ENCODE data around the gene RAD17. TPM values are rescaled to one million over a fixed set of nuclear protein-coding genes. Genes with fewer than 3 reads are reported as not detected.

The RAD17 gene
- total and polyA plus RNA-seq, 2 experiments from 2014 or later: 29.0 to 38.8 TPM

DNA sequence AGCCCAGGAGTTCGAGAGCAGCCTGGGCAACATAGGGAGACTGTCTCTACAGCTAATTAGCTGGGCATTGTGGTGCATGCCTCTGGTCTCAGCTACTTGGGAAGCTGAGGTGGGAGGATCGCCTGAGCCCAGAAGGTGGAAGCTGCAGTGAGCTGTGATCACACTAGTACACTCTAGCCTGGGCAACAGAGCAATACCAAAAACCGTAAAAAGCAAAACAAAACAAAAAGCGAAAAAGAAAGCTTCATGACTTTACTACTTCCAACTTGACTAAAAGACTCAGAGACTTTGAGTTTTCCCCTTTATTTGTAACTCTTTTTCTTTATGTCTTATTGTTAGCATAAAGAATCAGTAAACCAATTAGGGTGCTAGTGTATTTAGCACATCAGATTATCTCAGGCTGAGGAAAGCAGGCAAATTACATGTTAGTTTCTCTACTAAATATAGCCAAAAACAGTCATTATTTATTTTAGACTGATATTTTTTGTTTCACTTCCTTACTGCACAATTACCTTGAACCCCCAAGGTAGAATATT lies 5.4 kb downstream of the RAD17 start (continued):
- TF ChIP-seq, protein P1, sequence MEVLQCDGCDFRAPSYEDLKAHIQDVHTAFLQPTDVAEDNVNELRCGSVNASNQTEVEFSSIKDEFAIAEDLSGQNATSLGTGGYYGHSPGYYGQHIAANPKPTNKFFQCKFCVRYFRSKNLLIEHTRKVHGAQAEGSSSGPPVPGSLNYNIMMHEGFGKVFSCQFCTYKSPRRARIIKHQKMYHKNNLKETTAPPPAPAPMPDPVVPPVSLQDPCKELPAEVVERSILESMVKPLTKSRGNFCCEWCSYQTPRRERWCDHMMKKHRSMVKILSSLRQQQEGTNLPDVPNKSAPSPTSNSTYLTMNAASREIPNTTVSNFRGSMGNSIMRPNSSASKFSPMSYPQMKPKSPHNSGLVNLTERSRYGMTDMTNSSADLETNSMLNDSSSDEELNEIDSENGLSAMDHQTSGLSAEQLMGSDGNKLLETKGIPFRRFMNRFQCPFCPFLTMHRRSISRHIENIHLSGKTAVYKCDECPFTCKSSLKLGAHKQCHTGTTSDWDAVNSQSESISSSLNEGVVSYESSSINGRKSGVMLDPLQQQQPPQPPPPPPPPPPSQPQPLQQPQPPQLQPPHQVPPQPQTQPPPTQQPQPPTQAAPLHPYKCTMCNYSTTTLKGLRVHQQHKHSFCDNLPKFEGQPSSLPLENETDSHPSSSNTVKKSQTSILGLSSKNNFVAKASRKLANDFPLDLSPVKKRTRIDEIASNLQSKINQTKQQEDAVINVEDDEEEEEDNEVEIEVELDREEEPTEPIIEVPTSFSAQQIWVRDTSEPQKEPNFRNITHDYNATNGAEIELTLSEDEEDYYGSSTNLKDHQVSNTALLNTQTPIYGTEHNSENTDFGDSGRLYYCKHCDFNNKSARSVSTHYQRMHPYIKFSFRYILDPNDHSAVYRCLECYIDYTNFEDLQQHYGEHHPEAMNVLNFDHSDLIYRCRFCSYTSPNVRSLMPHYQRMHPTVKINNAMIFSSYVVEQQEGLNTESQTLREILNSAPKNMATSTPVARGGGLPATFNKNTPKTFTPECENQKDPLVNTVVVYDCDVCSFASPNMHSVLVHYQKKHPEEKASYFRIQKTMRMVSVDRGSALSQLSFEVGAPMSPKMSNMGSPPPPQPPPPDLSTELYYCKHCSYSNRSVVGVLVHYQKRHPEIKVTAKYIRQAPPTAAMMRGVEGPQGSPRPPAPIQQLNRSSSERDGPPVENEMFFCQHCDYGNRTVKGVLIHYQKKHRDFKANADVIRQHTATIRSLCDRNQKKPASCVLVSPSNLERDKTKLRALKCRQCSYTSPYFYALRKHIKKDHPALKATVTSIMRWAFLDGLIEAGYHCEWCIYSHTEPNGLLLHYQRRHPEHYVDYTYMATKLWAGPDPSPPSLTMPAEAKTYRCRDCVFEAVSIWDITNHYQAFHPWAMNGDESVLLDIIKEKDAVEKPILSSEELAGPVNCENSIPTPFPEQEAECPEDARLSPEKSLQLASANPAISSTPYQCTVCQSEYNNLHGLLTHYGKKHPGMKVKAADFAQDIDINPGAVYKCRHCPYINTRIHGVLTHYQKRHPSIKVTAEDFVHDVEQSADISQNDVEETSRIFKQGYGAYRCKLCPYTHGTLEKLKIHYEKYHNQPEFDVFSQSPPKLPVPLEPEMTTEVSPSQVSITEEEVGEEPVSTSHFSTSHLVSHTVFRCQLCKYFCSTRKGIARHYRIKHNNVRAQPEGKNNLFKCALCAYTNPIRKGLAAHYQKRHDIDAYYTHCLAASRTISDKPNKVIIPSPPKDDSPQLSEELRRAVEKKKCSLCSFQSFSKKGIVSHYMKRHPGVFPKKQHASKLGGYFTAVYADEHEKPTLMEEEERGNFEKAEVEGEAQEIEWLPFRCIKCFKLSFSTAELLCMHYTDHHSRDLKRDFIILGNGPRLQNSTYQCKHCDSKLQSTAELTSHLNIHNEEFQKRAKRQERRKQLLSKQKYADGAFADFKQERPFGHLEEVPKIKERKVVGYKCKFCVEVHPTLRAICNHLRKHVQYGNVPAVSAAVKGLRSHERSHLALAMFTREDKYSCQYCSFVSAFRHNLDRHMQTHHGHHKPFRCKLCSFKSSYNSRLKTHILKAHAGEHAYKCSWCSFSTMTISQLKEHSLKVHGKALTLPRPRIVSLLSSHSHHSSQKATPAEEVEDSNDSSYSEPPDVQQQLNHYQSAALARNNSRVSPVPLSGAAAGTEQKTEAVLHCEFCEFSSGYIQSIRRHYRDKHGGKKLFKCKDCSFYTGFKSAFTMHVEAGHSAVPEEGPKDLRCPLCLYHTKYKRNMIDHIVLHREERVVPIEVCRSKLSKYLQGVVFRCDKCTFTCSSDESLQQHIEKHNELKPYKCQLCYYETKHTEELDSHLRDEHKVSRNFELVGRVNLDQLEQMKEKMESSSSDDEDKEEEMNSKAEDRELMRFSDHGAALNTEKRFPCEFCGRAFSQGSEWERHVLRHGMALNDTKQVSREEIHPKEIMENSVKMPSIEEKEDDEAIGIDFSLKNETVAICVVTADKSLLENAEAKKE (CRISPR knock-in tag; IDR thresholded peaks at IDR 0.05): no peak
- TF ChIP-seq STAT1 (IDR thresholded peaks at IDR 0.05; ENCODE audit: unreplicated experiment) (no peak), EZH2 (IDR thresholded peaks at IDR 0.05; ENCODE audit: low read depth, unreplicated experiment) (no peak), EZH2phosphoT487 (IDR thresholded peaks at IDR 0.05; ENCODE audit: unreplicated experiment) (no peak)
- TF ChIP-seq, protein P2, sequence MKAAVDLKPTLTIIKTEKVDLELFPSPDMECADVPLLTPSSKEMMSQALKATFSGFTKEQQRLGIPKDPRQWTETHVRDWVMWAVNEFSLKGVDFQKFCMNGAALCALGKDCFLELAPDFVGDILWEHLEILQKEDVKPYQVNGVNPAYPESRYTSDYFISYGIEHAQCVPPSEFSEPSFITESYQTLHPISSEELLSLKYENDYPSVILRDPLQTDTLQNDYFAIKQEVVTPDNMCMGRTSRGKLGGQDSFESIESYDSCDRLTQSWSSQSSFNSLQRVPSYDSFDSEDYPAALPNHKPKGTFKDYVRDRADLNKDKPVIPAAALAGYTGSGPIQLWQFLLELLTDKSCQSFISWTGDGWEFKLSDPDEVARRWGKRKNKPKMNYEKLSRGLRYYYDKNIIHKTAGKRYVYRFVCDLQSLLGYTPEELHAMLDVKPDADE (IDR thresholded peaks at IDR 0.05): no peak

DNA sequence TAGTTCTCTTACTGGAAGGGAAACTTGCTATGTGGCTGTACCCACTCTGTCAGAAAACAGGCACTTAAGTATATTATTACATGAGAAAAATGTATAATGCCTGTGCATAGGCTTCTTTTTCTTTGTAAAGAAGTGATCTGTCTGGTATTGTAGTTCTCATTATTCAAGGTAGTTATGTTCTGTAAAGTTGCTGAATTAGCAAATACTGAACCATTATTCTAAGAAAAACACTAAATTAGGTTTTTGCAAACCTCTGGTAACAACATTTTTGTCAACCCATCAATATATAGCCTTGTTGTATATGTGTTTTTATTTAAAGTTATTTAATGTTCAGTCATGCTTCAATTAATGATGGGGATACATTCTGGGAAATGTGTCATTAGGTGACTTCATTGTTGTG lies 8.8 kb downstream of the RAD17 start:
- H3K79me2 ChIP-seq (replicated peaks; ENCODE audit: insufficient read depth): no peaks in the 10 kb centered on the region
- no peak overlapping the region for H3K4me3 ChIP-seq
- Mint-ChIP-seq H3K27me3 (ENCODE audit: insufficient read depth, low read depth, poor library complexity) (no peaks in the 10 kb centered on the region), H3K4me3 (no peak overlapping the region), H3K36me3 (ENCODE audit: low read depth) (peaks cover 38% of the 10 kb centered on the region), H3K9me3 (no peaks in the 10 kb centered on the region), H3K4me1 (no peaks in the 10 kb centered on the region), H3K27ac (no peak overlapping the region)
- no peak overlapping the region for H3K4me2 ChIP-seq
- no peak overlapping the region for H3K27ac ChIP-seq (ENCODE audit: low read depth)
- H2AFZ ChIP-seq: no peak overlapping the region
- H3K36me3 ChIP-seq (ENCODE audit: insufficient read depth): peaks cover 27% of the 10 kb centered on the region
- ATAC-seq (no peak), DNase-seq (ENCODE audit: low spot score) (no peak)
- no peaks in the 10 kb centered on the region for H3K9me2 ChIP-seq (ENCODE audit: insufficient read depth)
- H3K4me1 ChIP-seq (ENCODE audit: insufficient read depth): no peaks in the 10 kb centered on the region
- H3F3A ChIP-seq (replicated peaks; ENCODE audit: low read depth): 0 out of 2 replicates have a peak, but pooled peaks cover 9% of the 10 kb centered on the region
- H3K27me3 ChIP-seq (ENCODE audit: insufficient read depth): no peaks in the 10 kb centered on the region
- no peaks in the 10 kb centered on the region for H4K20me1 ChIP-seq (replicated peaks; ENCODE audit: insufficient read depth)
- TF ChIP-seq EZH2 (IDR thresholded peaks at IDR 0.05; ENCODE audit: low read depth, unreplicated experiment) (no peak), STAT1 (IDR thresholded peaks at IDR 0.05; ENCODE audit: unreplicated experiment) (no peak), EZH2phosphoT487 (IDR thresholded peaks at IDR 0.05; ENCODE audit: unreplicated experiment) (no peak), JUNB (IDR thresholded peaks at IDR 0.05; ENCODE audit: unreplicated experiment) (no peak), ZNF114 (CRISPR knock-in tag; IDR thresholded peaks at IDR 0.05) (no peak), CREB1 (CRISPR knock-in tag; IDR thresholded peaks at IDR 0.05; ENCODE audit: low read depth) (no peak), NANOG (IDR thresholded peaks at IDR 0.05; ENCODE audit: borderline replicate concordance) (no peak)
- TF ChIP-seq, protein P3, sequence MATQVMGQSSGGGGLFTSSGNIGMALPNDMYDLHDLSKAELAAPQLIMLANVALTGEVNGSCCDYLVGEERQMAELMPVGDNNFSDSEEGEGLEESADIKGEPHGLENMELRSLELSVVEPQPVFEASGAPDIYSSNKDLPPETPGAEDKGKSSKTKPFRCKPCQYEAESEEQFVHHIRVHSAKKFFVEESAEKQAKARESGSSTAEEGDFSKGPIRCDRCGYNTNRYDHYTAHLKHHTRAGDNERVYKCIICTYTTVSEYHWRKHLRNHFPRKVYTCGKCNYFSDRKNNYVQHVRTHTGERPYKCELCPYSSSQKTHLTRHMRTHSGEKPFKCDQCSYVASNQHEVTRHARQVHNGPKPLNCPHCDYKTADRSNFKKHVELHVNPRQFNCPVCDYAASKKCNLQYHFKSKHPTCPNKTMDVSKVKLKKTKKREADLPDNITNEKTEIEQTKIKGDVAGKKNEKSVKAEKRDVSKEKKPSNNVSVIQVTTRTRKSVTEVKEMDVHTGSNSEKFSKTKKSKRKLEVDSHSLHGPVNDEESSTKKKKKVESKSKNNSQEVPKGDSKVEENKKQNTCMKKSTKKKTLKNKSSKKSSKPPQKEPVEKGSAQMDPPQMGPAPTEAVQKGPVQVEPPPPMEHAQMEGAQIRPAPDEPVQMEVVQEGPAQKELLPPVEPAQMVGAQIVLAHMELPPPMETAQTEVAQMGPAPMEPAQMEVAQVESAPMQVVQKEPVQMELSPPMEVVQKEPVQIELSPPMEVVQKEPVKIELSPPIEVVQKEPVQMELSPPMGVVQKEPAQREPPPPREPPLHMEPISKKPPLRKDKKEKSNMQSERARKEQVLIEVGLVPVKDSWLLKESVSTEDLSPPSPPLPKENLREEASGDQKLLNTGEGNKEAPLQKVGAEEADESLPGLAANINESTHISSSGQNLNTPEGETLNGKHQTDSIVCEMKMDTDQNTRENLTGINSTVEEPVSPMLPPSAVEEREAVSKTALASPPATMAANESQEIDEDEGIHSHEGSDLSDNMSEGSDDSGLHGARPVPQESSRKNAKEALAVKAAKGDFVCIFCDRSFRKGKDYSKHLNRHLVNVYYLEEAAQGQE (IDR thresholded peaks at IDR 0.05; ENCODE audit: unreplicated experiment): no peak
- TF ChIP-seq, protein P2 (IDR thresholded peaks at IDR 0.05): no peak
